ENCODE measurements around the gene APOA1. TPM values are rescaled to one million over a fixed set of nuclear protein-coding genes. Genes with fewer than 3 reads are reported as not detected.
A peak's percentile ranks its signal among the peaks of the same experiment; 100 is the strongest.

The APOA1 gene
- total and polyA plus RNA-seq, 2 donors (not counting 1 experiment from before 2014, with no cell fraction given) = 0.46 TPM; not detected in 1

GRCh38 chr11:116833816-116834534 lies 3.4 kb downstream of the APOA1 start:
- Histone ChIP-seq H3K4me2 (replicated peaks; ENCODE audit: low read depth, low read length, poor library complexity, severe bottlenecking) (no peak overlapping the region), H3K36me3 (replicated peaks in 1 of 2; ENCODE audit: control extremely low read depth in 1 of 2, control insufficient read depth in 1 of 2, extremely low read depth in 1 of 2, insufficient read depth in 2 of 2, low read length in 1 of 2) (no peaks in the 10 kb centered on the region), H4K20me1 (ENCODE audit: control insufficient read depth, insufficient read depth, low read length, poor library complexity, severe bottlenecking) (no peaks in the 10 kb centered on the region), H3K9ac (ENCODE audit: low read length) (no peak overlapping the region), H3K79me2 (ENCODE audit: control insufficient read depth, insufficient read depth, low read length) (no peaks in the 10 kb centered on the region), H3K27ac (ENCODE audit: low read length in 2 of 2) (no peak overlapping the region), H3K4me3 (ENCODE audit: control extremely low read depth in 1 of 5, extremely low read depth in 1 of 5, insufficient read depth in 1 of 5, low read depth in 2 of 5, low read length in 4 of 5) (no peak overlapping the region), H3K27me3 (replicated peaks in 1 of 4; ENCODE audit: control extremely low read depth in 1 of 4, control insufficient read depth in 3 of 4, insufficient read depth in 4 of 4, low read length in 3 of 4) (peaks cover 0 to 4% (median 0%) of the 10 kb centered on the region in 4 experiments), H2AFZ (ENCODE audit: insufficient read depth, low read depth, low read length, poor library complexity, severe bottlenecking) (no peak overlapping the region), H3K4me1 (ENCODE audit: control insufficient read depth in 2 of 2, insufficient read depth in 2 of 2, low read length in 2 of 2) (peaks cover 7 to 14% of the 10 kb centered on the region in 2 donors), H3K9me3 (ENCODE audit: control extremely low read depth in 1 of 3, control insufficient read depth in 2 of 3, insufficient read depth in 1 of 3, low read length in 2 of 3) (no peaks in the 10 kb centered on the region)
- intact Hi-C loops (cut with micrococcal nuclease) = no loop called here
- ATAC-seq (ENCODE audit: low read depth) (no peak), DNase-seq (no peak)
- no peaks in the 10 kb centered on the region for H3K9me3 Mint-ChIP-seq (ENCODE audit: insufficient read depth)
- peaks cover 16% of the 10 kb centered on the region for H3K4me1 Mint-ChIP-seq
- ChIA-PET POLR2A (no interaction called here), CTCF (no interaction called here)
- no peak overlapping the region for H3K27ac Mint-ChIP-seq
- H3K27me3 Mint-ChIP-seq = peaks cover 4% of the 10 kb centered on the region
- peak overlapping the region; percentile 56 for H3K4me3 Mint-ChIP-seq
- 92% methylated on average over 12 of the region's 14 CpGs for WGBS (ENCODE audit: insufficient coverage)
- TF ChIP-seq, protein P1, sequence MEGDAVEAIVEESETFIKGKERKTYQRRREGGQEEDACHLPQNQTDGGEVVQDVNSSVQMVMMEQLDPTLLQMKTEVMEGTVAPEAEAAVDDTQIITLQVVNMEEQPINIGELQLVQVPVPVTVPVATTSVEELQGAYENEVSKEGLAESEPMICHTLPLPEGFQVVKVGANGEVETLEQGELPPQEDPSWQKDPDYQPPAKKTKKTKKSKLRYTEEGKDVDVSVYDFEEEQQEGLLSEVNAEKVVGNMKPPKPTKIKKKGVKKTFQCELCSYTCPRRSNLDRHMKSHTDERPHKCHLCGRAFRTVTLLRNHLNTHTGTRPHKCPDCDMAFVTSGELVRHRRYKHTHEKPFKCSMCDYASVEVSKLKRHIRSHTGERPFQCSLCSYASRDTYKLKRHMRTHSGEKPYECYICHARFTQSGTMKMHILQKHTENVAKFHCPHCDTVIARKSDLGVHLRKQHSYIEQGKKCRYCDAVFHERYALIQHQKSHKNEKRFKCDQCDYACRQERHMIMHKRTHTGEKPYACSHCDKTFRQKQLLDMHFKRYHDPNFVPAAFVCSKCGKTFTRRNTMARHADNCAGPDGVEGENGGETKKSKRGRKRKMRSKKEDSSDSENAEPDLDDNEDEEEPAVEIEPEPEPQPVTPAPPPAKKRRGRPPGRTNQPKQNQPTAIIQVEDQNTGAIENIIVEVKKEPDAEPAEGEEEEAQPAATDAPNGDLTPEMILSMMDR (IDR thresholded peaks at IDR 0.05) = no peak
- no peak for TF ChIP-seq EZH2 (IDR thresholded peaks at IDR 0.05; ENCODE audit: borderline replicate concordance, insufficient read depth, low read depth, low read length, poor library complexity, severe bottlenecking)

GRCh38 chr11:116833491-116833815 lies 4.0 kb downstream of the APOA1 start:
- H3K27me3 Mint-ChIP-seq = peaks cover 4% of the 10 kb centered on the region
- H3K4me1 Mint-ChIP-seq = peaks cover 16% of the 10 kb centered on the region
- POLR2A ChIA-PET = no interaction called here
- WGBS (ENCODE audit: insufficient coverage) = 96% methylated on average over 9 of the region's 10 CpGs
- CTCF ChIA-PET = no interaction called here
- Histone ChIP-seq H3K4me3 (ENCODE audit: control extremely low read depth in 1 of 5, extremely low read depth in 1 of 5, insufficient read depth in 1 of 5, low read depth in 2 of 5, low read length in 4 of 5) (no peak overlapping the region), H2AFZ (ENCODE audit: insufficient read depth, low read depth, low read length, poor library complexity, severe bottlenecking) (no peak overlapping the region), H3K27ac (ENCODE audit: low read length in 2 of 2) (no peak overlapping the region), H4K20me1 (ENCODE audit: control insufficient read depth, insufficient read depth, low read length, poor library complexity, severe bottlenecking) (no peaks in the 10 kb centered on the region), H3K4me1 (ENCODE audit: control insufficient read depth in 2 of 2, insufficient read depth in 2 of 2, low read length in 2 of 2) (peaks cover 7 to 14% of the 10 kb centered on the region in 2 donors), H3K9ac (ENCODE audit: low read length) (no peak overlapping the region), H3K36me3 (replicated peaks in 1 of 2; ENCODE audit: control extremely low read depth in 1 of 2, control insufficient read depth in 1 of 2, extremely low read depth in 1 of 2, insufficient read depth in 2 of 2, low read length in 1 of 2) (no peaks in the 10 kb centered on the region), H3K79me2 (ENCODE audit: control insufficient read depth, insufficient read depth, low read length) (no peaks in the 10 kb centered on the region), H3K9me3 (ENCODE audit: control extremely low read depth in 1 of 3, control insufficient read depth in 2 of 3, insufficient read depth in 1 of 3, low read length in 2 of 3) (no peaks in the 10 kb centered on the region), H3K4me2 (replicated peaks; ENCODE audit: low read depth, low read length, poor library complexity, severe bottlenecking) (no peak overlapping the region), H3K27me3 (replicated peaks in 1 of 4; ENCODE audit: control extremely low read depth in 1 of 4, control insufficient read depth in 3 of 4, insufficient read depth in 4 of 4, low read length in 3 of 4) (peaks cover 0 to 4% (median 0%) of the 10 kb centered on the region in 4 experiments)
- intact Hi-C loops (cut with micrococcal nuclease) = no loop called here
- no peak for DNase-seq
- no peak overlapping the region for H3K4me3 Mint-ChIP-seq
- H3K27ac Mint-ChIP-seq = no peak overlapping the region
- TF ChIP-seq, protein P1 (IDR thresholded peaks at IDR 0.05) = no peak
- TF ChIP-seq EZH2 (IDR thresholded peaks at IDR 0.05; ENCODE audit: borderline replicate concordance, insufficient read depth, low read depth, low read length, poor library complexity, severe bottlenecking) = no peak
- no peak for ATAC-seq (ENCODE audit: low read depth)
- H3K9me3 Mint-ChIP-seq (ENCODE audit: insufficient read depth) = no peaks in the 10 kb centered on the region
